HCT116 (cell line): ENCODE data around the gene FGF14. TPM values are rescaled to one million over a fixed set of nuclear protein-coding genes. Genes with fewer than 3 reads are reported as not detected.

Experiments used
- ATAC-seq: fragments of 200-7000 bp; cut with Tn5 transposase; 2 replicates; pipeline ENCODE4 v1.9.1; 2020; ENCODE audit warnings: mild to moderate bottlenecking, moderate library complexity
- BruUV-seq: library from RNA; stranded (reverse); fragments of 400-500 nt; replicated peaks from 2 replicates; lab custom pipeline; 2021; lab: Mats Ljungman, UMichigan
- CTCF ChIA-PET: fragments of 300-600 bp; sonication (Branson Sonifier 250); formaldehyde crosslinking; loops from one replicate; lab custom pipeline; 2021; ENCODE audit warnings: antibody characterized with exemption; lab: Charles Lee
- POLR2A ChIA-PET: fragments of 300-600, 350-600 bp; sonication (Branson Sonifier 250); formaldehyde crosslinking; loops from one replicate; lab custom pipeline; 2021; ENCODE audit warnings: antibody characterized with exemption; lab: Charles Lee
- RAD21 ChIA-PET, 2 experiments: fragments of 300-600 bp; sonication (Branson Sonifier 250); formaldehyde crosslinking; loops; one replicate each; lab custom pipeline; 2023; ENCODE audit warnings: low total read pairs in 2 of 2; ENCODE audit not compliant: uncharacterized antibody in 2 of 2, unreplicated experiment in 2 of 2, low non-redundant PET in 1 of 2; lab: Charles Lee
- DNase-seq: peaks from one replicate; pipeline ENCODE4 v3.0.0-alpha.2; 2010; ENCODE audit warnings: low read depth, low spot score
- H2AFZ ChIP-seq: fragments of 200-600 bp; shearing (Covaris generic), sonication (generic); 2 replicates; pipeline ENCODE4 v1.6.1; 2017; ENCODE audit warnings: low read depth, mixed run types, mixed read lengths, antibody characterized with exemption, low read length; ENCODE audit not compliant: poor library complexity, severe bottlenecking
- H3K27ac ChIP-seq: 2 replicates; pipeline ENCODE4 v1.5.1; 2012; ENCODE audit warnings: low read depth, low read length
- H3K27me3 ChIP-seq: fragments of 200-600 bp; sonication (generic); 2 replicates; pipeline ENCODE4 v1.6.1; 2016; ENCODE audit warnings: mixed run types, low read length, mixed read lengths; ENCODE audit not compliant: insufficient read depth
- H3K36me3 ChIP-seq, 2 experiments: fragments of 200-500 bp in 1 of 2; fragments of 200-600 bp in 1 of 2; sonication (Bioruptor generic) in 1 of 2; sonication (generic) in 1 of 2; 2 replicates each; pipeline versions ENCODE4 v1.5.1 to v1.6.1; 2014 to 2016; ENCODE audit warnings: low read length in 2 of 2, inconsistent platforms in 1 of 2, mixed read lengths in 1 of 2, mixed run types in 1 of 2; ENCODE audit not compliant: insufficient read depth in 2 of 2, control insufficient read depth in 1 of 2
- H3K4me1 ChIP-seq, 2 experiments: fragments of 200-600 bp in 1 of 2; sonication (generic) in 1 of 2; 2 replicates each; pipeline versions ENCODE4 v1.5.1 to v1.6.1; 2012 to 2017; ENCODE audit warnings: low read length in 2 of 2, inconsistent platforms in 1 of 2, mild to moderate bottlenecking in 1 of 2, mixed read lengths in 1 of 2, mixed run types in 1 of 2, moderate library complexity in 1 of 2; ENCODE audit not compliant: insufficient read depth in 2 of 2, control insufficient read depth in 1 of 2
- H3K4me2 ChIP-seq: fragments of 200-600 bp; sonication (generic); 2 replicates; pipeline ENCODE4 v1.6.1; 2017; ENCODE audit warnings: mixed run types, low read length, mixed read lengths
- H3K4me3 ChIP-seq, 2 experiments: fragments of 200-600 bp in 1 of 2; sonication (generic) in 1 of 2; replicated peaks in 1 of 2; 2 replicates each; pipeline ENCODE4 v1.5.1; 2011 to 2016; ENCODE audit warnings: low read length in 2 of 2, control low read depth in 1 of 2, low read depth in 1 of 2, mild to moderate bottlenecking in 1 of 2, mixed read lengths in 1 of 2, mixed run types in 1 of 2
- H3K79me2 ChIP-seq: fragments of 200-600 bp; sonication (generic); 2 replicates; pipeline ENCODE4 v1.6.1; 2017; ENCODE audit warnings: mild to moderate bottlenecking, mixed run types, low read length, moderate library complexity, mixed read lengths; ENCODE audit not compliant: insufficient read depth
- H3K9ac ChIP-seq: fragments of 200-600 bp; sonication (generic); 2 replicates; pipeline ENCODE4 v1.6.1; 2016; ENCODE audit warnings: low read length, mixed read lengths
- H3K9me2 ChIP-seq: fragments of 200-600 bp; sonication (generic), shearing (Covaris generic); 2 replicates; pipeline ENCODE4 v1.6.1; 2017; ENCODE audit warnings: mixed run types, mild to moderate bottlenecking, moderate library complexity; ENCODE audit not compliant: insufficient read depth
- H3K9me3 ChIP-seq, 2 experiments: fragments of 200-500 bp in 1 of 2; fragments of 200-600 bp in 1 of 2; sonication (Bioruptor generic) in 1 of 2; sonication (generic) in 1 of 2; 2 replicates each; pipeline ENCODE4 v1.6.1; 2014 to 2017; ENCODE audit warnings: low read length in 2 of 2, mixed read lengths in 2 of 2, inconsistent platforms in 1 of 2, low read depth in 1 of 2, mild to moderate bottlenecking in 1 of 2, mixed run types in 1 of 2, moderate library complexity in 1 of 2; ENCODE audit not compliant: control insufficient read depth in 1 of 2, insufficient read depth in 1 of 2
- H4K20me1 ChIP-seq: fragments of 200-600 bp; sonication (generic), shearing (Covaris generic); 2 replicates; pipeline ENCODE4 v1.6.1; 2017; ENCODE audit warnings: mixed run types, mild to moderate bottlenecking, moderate library complexity; ENCODE audit not compliant: insufficient read depth
- CBX3 ChIP-seq: IDR thresholded peaks from 2 replicates; pipeline ENCODE4 v1.6.1; 2012; ENCODE audit warnings: low read depth
- CEBPB ChIP-seq: IDR thresholded peaks from 2 replicates; pipeline ENCODE4 v1.6.1; 2012; ENCODE audit warnings: low read depth
- CTCF ChIP-seq, 3 experiments: fragments of 200-600 bp in 1 of 3; sonication (generic) in 1 of 3; IDR thresholded peaks in 2 of 3; conservative IDR thresholded peaks in 1 of 3; 2 replicates each; pipeline ENCODE4 v1.5.1; 2012 to 2017; ENCODE audit warnings: low read depth in 2 of 3, low read length in 2 of 3, antibody characterized with exemption in 1 of 3, borderline replicate concordance in 1 of 3, control low read depth in 1 of 3, mild to moderate bottlenecking in 1 of 3, mixed read lengths in 1 of 3, mixed run types in 1 of 3, moderate library complexity in 1 of 3; ENCODE audit not compliant: insufficient read depth in 1 of 3
- ELF1 ChIP-seq: IDR thresholded peaks from 2 replicates; pipeline ENCODE4 v1.6.1; 2012; ENCODE audit warnings: low read depth, borderline replicate concordance
- EZH2phosphoT487 ChIP-seq: fragments of 200-600 bp; IDR thresholded peaks from 2 replicates; pipeline ENCODE4 v1.6.1; 2018; ENCODE audit warnings: antibody characterized with exemption, borderline replicate concordance
- JUND ChIP-seq: IDR thresholded peaks from 2 replicates; pipeline ENCODE4 v1.6.1; 2012
- POLR2A ChIP-seq: IDR thresholded peaks from 2 replicates; pipeline ENCODE4 v1.7.0; 2011; ENCODE audit warnings: borderline replicate concordance; ENCODE audit not compliant: insufficient read depth, insufficient read length; ENCODE audit errors: extremely low read depth
- RAD21 ChIP-seq: IDR thresholded peaks from 2 replicates; pipeline ENCODE4 v1.6.1; 2012; ENCODE audit warnings: low read depth, mild to moderate bottlenecking
- REST ChIP-seq: IDR thresholded peaks from 2 replicates; pipeline ENCODE4 v1.6.1; 2012; ENCODE audit warnings: low read depth
- SIN3A ChIP-seq: IDR thresholded peaks from 2 replicates; pipeline ENCODE4 v1.6.1; 2012; ENCODE audit warnings: low read depth
- SRF ChIP-seq: IDR thresholded peaks from 2 replicates; pipeline ENCODE4 v1.6.1; 2012; ENCODE audit warnings: low read depth
- TCF7L2 ChIP-seq: IDR thresholded peaks from 2 replicates; pipeline ENCODE4 v1.7.0; 2011; ENCODE audit warnings: borderline replicate concordance, inconsistent platforms; ENCODE audit not compliant: insufficient read depth, insufficient read length; ENCODE audit errors: extremely low read depth
- ZFX ChIP-seq: fragments of 450-650 bp; IDR thresholded peaks from 2 replicates; pipeline ENCODE4 v1.6.1; 2017
- ZNF274 ChIP-seq: fragments of 200-500 bp; sonication (Bioruptor generic); IDR thresholded peaks from 2 replicates; pipeline ENCODE4 v1.6.1; 2014; ENCODE audit warnings: mild to moderate bottlenecking, low read depth, low read length, inconsistent platforms
- intact Hi-C: fragments of 100-400 bp; cut with micrococcal nuclease; formaldehyde crosslinking; loops from 2 replicates; pipeline ENCODE4 v1.10.0; 2022
- total RNA-seq: library from RNA; stranded (reverse); gene quantifications from one replicate; pipeline ENCODE4 v1.2.1, GENCODE V29; 2021; ENCODE audit not compliant: unreplicated experiment
- TF ChIP-seq, protein P1 (sequence below): IDR thresholded peaks from 2 replicates; pipeline ENCODE4 v1.6.1; 2012
- TF ChIP-seq, protein P2 (sequence below): IDR thresholded peaks from 2 replicates; pipeline ENCODE4 v1.6.1; 2012

FGF14 gene
- total RNA-seq, 1 experiment from 2014 or later = not detected

- CTCF ChIA-PET = no interaction called here
- POLR2A ChIA-PET = no interaction called here
- Histone ChIP-seq H3K9ac (no peak overlapping the region), H3K4me3 (no peak overlapping the region), H3K4me2 (no peak overlapping the region), H3K27me3 (no peaks in the 10 kb centered on the region), H3K9me2 (no peaks in the 10 kb centered on the region), H4K20me1 (no peaks in the 10 kb centered on the region), H3K9me3 (peaks cover 0 to 23% of the 10 kb centered on the region in 2 experiments; a peak in 1 of 4 replicates), H3K79me2 (no peaks in the 10 kb centered on the region), H3K4me1 (no peaks in the 10 kb centered on the region), H3K36me3 (no peaks in the 10 kb centered on the region), H2AFZ (no peak overlapping the region), H3K27ac (no peak overlapping the region)
- no TSS peak for BruUV-seq
- DNase-seq = no peak
- RAD21 ChIA-PET = no interaction called here
- intact Hi-C loops = no loop called here
- no peak for ATAC-seq
- TF ChIP-seq CBX3 = no peak
- TF ChIP-seq ZFX = no peak
- TF ChIP-seq EZH2phosphoT487 = no peak
- no peak for TF ChIP-seq RAD21
- TF ChIP-seq ELF1 = no peak
- TF ChIP-seq, protein P1, sequence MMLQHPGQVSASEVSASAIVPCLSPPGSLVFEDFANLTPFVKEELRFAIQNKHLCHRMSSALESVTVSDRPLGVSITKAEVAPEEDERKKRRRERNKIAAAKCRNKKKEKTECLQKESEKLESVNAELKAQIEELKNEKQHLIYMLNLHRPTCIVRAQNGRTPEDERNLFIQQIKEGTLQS = no peak
- TF ChIP-seq TCF7L2 = no peak
- no peak for TF ChIP-seq SIN3A
- TF ChIP-seq JUND = no peak
- no peak for TF ChIP-seq CEBPB
- no peak for TF ChIP-seq SRF
- no peak for TF ChIP-seq ZNF274
- TF ChIP-seq REST = no peak
- TF ChIP-seq, protein P2, sequence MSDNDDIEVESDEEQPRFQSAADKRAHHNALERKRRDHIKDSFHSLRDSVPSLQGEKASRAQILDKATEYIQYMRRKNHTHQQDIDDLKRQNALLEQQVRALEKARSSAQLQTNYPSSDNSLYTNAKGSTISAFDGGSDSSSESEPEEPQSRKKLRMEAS = no peak
- TF ChIP-seq POLR2A = no peak
- no peak for TF ChIP-seq CTCF (IDR thresholded peaks at IDR 0.05 in 2 of 3, conservative IDR thresholded peaks at IDR 0.05 in 1 of 3; ENCODE audit: borderline replicate concordance in 1 of 3, insufficient read depth in 1 of 3, low read depth in 2 of 3, low read length in 2 of 3)
Observed at GRCh38 chr13:101845245-101846020, 556.4 kb downstream of the FGF14 start.
